T-helper 2 cell treated with Interferon-gamma antibody and Interleukin-4, amounts not matched to agents 100 ng/mL and 5 ng/mL, for 36 hours (primary cell): ENCODE measurements around the gene GAS7. TPM values are rescaled to one million over a fixed set of nuclear protein-coding genes. Genes with fewer than 3 reads are reported as not detected.
"Not testable (repeated sequence)": the region's sequence is repeated elsewhere in the genome, so short reads cannot be mapped to it uniquely, and the experiment has no call there.

Experiments used
- intact Hi-C: fragments of 100-400 bp; cut with micrococcal nuclease; formaldehyde crosslinking; loops from one replicate; pipeline ENCODE4 v1.15.1; 2023
- total RNA-seq: library from RNA; stranded (reverse); gene quantifications from 2 replicates; pipeline ENCODE4 v1.2.3, GENCODE V29; 2022

Gene GAS7
- total RNA-seq, 1 donor from 2014 or later = 0.30 TPM

- intact Hi-C loops = no loop called here
Measured at GRCh38 chr17:10114931-10115535, 83.4 kb downstream of the GAS7 start.

GRCh38 chr17:10112962-10113361 is 85.4 kb downstream of the GAS7 start:
- intact Hi-C loops = no loop called here

- intact Hi-C loops = no loop called here
Measured at GRCh38 chr17:10111907-10112452, 86.4 kb downstream of the GAS7 start.

GRCh38 chr17:10109146-10109545 is 89.3 kb downstream of the GAS7 start:
- intact Hi-C loops = no loop called here

- intact Hi-C loops = no loop called here
Measured at GRCh38 chr17:10107316-10108165, 90.9 kb downstream of the GAS7 start.

GRCh38 chr17:10106067-10106466 is 92.3 kb downstream of the GAS7 start:
- intact Hi-C loops = no loop called here

- intact Hi-C loops = no loop called here
Measured at GRCh38 chr17:10105513-10106001, 92.8 kb downstream of the GAS7 start.

GRCh38 chr17:10103712-10104111 is 94.7 kb downstream of the GAS7 start:
- intact Hi-C loops = no loop called here

GRCh38 chr17:10102817-10103216 is 95.6 kb downstream of the GAS7 start:
- intact Hi-C loops = no loop called here

- intact Hi-C loops = no loop called here
Measured at GRCh38 chr17:10099051-10099571, 99.3 kb downstream of the GAS7 start.

- intact Hi-C loops = no loop called here
Measured at GRCh38 chr17:10096596-10096995, 101.8 kb downstream of the GAS7 start.

GRCh38 chr17:10095295-10095694 is 103.1 kb downstream of the GAS7 start:
- intact Hi-C loops = not testable (repeated sequence)

- intact Hi-C loops = no loop called here
Measured at GRCh38 chr17:10094797-10095196, 103.6 kb downstream of the GAS7 start.

- intact Hi-C loops = no loop called here
Measured at GRCh38 chr17:10092595-10092994, 105.8 kb downstream of the GAS7 start.

- intact Hi-C loops = no loop called here
Measured at GRCh38 chr17:10091046-10091445, 107.4 kb downstream of the GAS7 start.

- intact Hi-C loops = no loop called here
Measured at GRCh38 chr17:10089196-10089804, 109.1 kb downstream of the GAS7 start.

- intact Hi-C loops = no loop called here
Measured at GRCh38 chr17:10088444-10088843, 110.0 kb downstream of the GAS7 start.

GRCh38 chr17:10087355-10087754 is 111.1 kb downstream of the GAS7 start:
- intact Hi-C loops = no loop called here

GRCh38 chr17:10083864-10084263 is 114.5 kb downstream of the GAS7 start:
- intact Hi-C loops = no loop called here

GRCh38 chr17:10082795-10083194 is 115.6 kb downstream of the GAS7 start:
- intact Hi-C loops = no loop called here

GRCh38 chr17:10081571-10082169 is 116.7 kb downstream of the GAS7 start:
- intact Hi-C loops = no loop called here
